ENCODE measurements around the gene RNF180.

The RNF180 gene

GRCh38 chr5:64149857-64150521, 15.7 kb upstream of the RNF180 start:
- WGBS, 2 experiments (ENCODE audit: insufficient coverage in 2 of 2): 93 to 95% methylated on average over 24 to 26 of the region's 33 CpGs
- peaks cover 8% of the 10 kb centered on the region for H3K9me3 ChIP-seq (ENCODE audit: control insufficient read depth, low read length)

GRCh38 chr5:64156261-64156660, 9.4 kb upstream of the RNF180 start:
- WGBS, 2 experiments (ENCODE audit: insufficient coverage in 2 of 2): no CpG with 5 or more reads among the region's 1 CpG

More at GRCh38 chr5:64149857-64150521, 15.7 kb upstream of the RNF180 start:
- Histone ChIP-seq H3K36me3 (ENCODE audit: control insufficient read depth, insufficient read depth, low read length) (no peaks in the 10 kb centered on the region), H3K4me3 (ENCODE audit: extremely low read depth, insufficient read depth, low read length, poor library complexity, severe bottlenecking) (no peak overlapping the region), H3K27ac (ENCODE audit: low read depth, low read length, severe bottlenecking) (no peak overlapping the region), H3K4me1 (ENCODE audit: control insufficient read depth, insufficient read depth, low read length, poor library complexity, severe bottlenecking) (no peaks in the 10 kb centered on the region)

GRCh38 chr5:64158827-64159226, 6.8 kb upstream of the RNF180 start:
- no peak overlapping the region for H3K27ac ChIP-seq (ENCODE audit: low read depth, low read length, severe bottlenecking)
- no peaks in the 10 kb centered on the region for H3K4me1 ChIP-seq (ENCODE audit: control insufficient read depth, insufficient read depth, low read length, poor library complexity, severe bottlenecking)
- H3K36me3 ChIP-seq (ENCODE audit: control insufficient read depth, insufficient read depth, low read length): no peaks in the 10 kb centered on the region
- 89 to 90% methylated on average over 2 of the region's 2 CpGs for WGBS, 2 experiments (ENCODE audit: insufficient coverage in 2 of 2)
- H3K9me3 ChIP-seq (ENCODE audit: control insufficient read depth, low read length): peaks cover 3% of the 10 kb centered on the region
- no peak overlapping the region for H3K4me3 ChIP-seq (ENCODE audit: extremely low read depth, insufficient read depth, low read length, poor library complexity, severe bottlenecking)

More at GRCh38 chr5:64156261-64156660, 9.4 kb upstream of the RNF180 start:
- H3K27ac ChIP-seq (ENCODE audit: low read depth, low read length, severe bottlenecking): no peak overlapping the region
- no peak overlapping the region for H3K4me3 ChIP-seq (ENCODE audit: extremely low read depth, insufficient read depth, low read length, poor library complexity, severe bottlenecking)
- H3K36me3 ChIP-seq (ENCODE audit: control insufficient read depth, insufficient read depth, low read length): no peaks in the 10 kb centered on the region
- H3K9me3 ChIP-seq (ENCODE audit: control insufficient read depth, low read length): peaks cover 8% of the 10 kb centered on the region
- H3K4me1 ChIP-seq (ENCODE audit: control insufficient read depth, insufficient read depth, low read length, poor library complexity, severe bottlenecking): no peaks in the 10 kb centered on the region

GRCh38 chr5:64160201-64160600, 5.4 kb upstream of the RNF180 start:
- H3K4me1 ChIP-seq (ENCODE audit: control insufficient read depth, insufficient read depth, low read length, poor library complexity, severe bottlenecking): no peaks in the 10 kb centered on the region
- H3K4me3 ChIP-seq (ENCODE audit: extremely low read depth, insufficient read depth, low read length, poor library complexity, severe bottlenecking): no peak overlapping the region
- no peaks in the 10 kb centered on the region for H3K36me3 ChIP-seq (ENCODE audit: control insufficient read depth, insufficient read depth, low read length)
- H3K9me3 ChIP-seq (ENCODE audit: control insufficient read depth, low read length): no peaks in the 10 kb centered on the region
- H3K27ac ChIP-seq (ENCODE audit: low read depth, low read length, severe bottlenecking): no peak overlapping the region
- 96 to 97% methylated on average over 4 to 6 of the region's 6 CpGs for WGBS, 2 experiments (ENCODE audit: insufficient coverage in 2 of 2)

GRCh38 chr5:64161420-64161819, 4.2 kb upstream of the RNF180 start:
- Histone ChIP-seq H3K4me3 (ENCODE audit: extremely low read depth, insufficient read depth, low read length, poor library complexity, severe bottlenecking) (no peak overlapping the region), H3K36me3 (ENCODE audit: control insufficient read depth, insufficient read depth, low read length) (no peaks in the 10 kb centered on the region), H3K9me3 (ENCODE audit: control insufficient read depth, low read length) (no peaks in the 10 kb centered on the region), H3K4me1 (ENCODE audit: control insufficient read depth, insufficient read depth, low read length, poor library complexity, severe bottlenecking) (no peaks in the 10 kb centered on the region), H3K27ac (ENCODE audit: low read depth, low read length, severe bottlenecking) (no peak overlapping the region)
- 71 to 100% methylated on average over 1 of the region's 3 CpGs for WGBS, 2 experiments (ENCODE audit: insufficient coverage in 2 of 2)

GRCh38 chr5:64163135-64163534, 2.5 kb upstream of the RNF180 start:
- no peaks in the 10 kb centered on the region for H3K9me3 ChIP-seq (ENCODE audit: control insufficient read depth, low read length)
- no peaks in the 10 kb centered on the region for H3K4me1 ChIP-seq (ENCODE audit: control insufficient read depth, insufficient read depth, low read length, poor library complexity, severe bottlenecking)
- no peak overlapping the region for H3K27ac ChIP-seq (ENCODE audit: low read depth, low read length, severe bottlenecking)
- no peaks in the 10 kb centered on the region for H3K36me3 ChIP-seq (ENCODE audit: control insufficient read depth, insufficient read depth, low read length)
- H3K4me3 ChIP-seq (ENCODE audit: extremely low read depth, insufficient read depth, low read length, poor library complexity, severe bottlenecking): no peak overlapping the region

GRCh38 chr5:64163746-64164145, 1.9 kb upstream of the RNF180 start:
- WGBS, 2 experiments (ENCODE audit: insufficient coverage in 2 of 2): 83% methylated on average over 1 of the region's 4 CpGs; no CpG with 5 or more reads in 1 of the 2 experiments
- no peak overlapping the region for H3K27ac ChIP-seq (ENCODE audit: low read depth, low read length, severe bottlenecking)
- no peak overlapping the region for H3K4me3 ChIP-seq (ENCODE audit: extremely low read depth, insufficient read depth, low read length, poor library complexity, severe bottlenecking)
- no peaks in the 10 kb centered on the region for H3K36me3 ChIP-seq (ENCODE audit: control insufficient read depth, insufficient read depth, low read length)
- no peaks in the 10 kb centered on the region for H3K9me3 ChIP-seq (ENCODE audit: control insufficient read depth, low read length)
- H3K4me1 ChIP-seq (ENCODE audit: control insufficient read depth, insufficient read depth, low read length, poor library complexity, severe bottlenecking): no peaks in the 10 kb centered on the region

- H3K27ac ChIP-seq (ENCODE audit: low read depth, low read length, severe bottlenecking): no peak overlapping the region
- no CpG with 5 or more reads among the region's 1 CpG for WGBS, 2 experiments (ENCODE audit: insufficient coverage in 2 of 2)
- H3K4me1 ChIP-seq (ENCODE audit: control insufficient read depth, insufficient read depth, low read length, poor library complexity, severe bottlenecking): no peaks in the 10 kb centered on the region
- no peak overlapping the region for H3K4me3 ChIP-seq (ENCODE audit: extremely low read depth, insufficient read depth, low read length, poor library complexity, severe bottlenecking)
- H3K9me3 ChIP-seq (ENCODE audit: control insufficient read depth, low read length): no peaks in the 10 kb centered on the region
- H3K36me3 ChIP-seq (ENCODE audit: control insufficient read depth, insufficient read depth, low read length): no peaks in the 10 kb centered on the region
These were observed 1.5 kb upstream of the RNF180 start for GRCh38 chr5:64164166-64164565.

GRCh38 chr5:64165160-64165499, 513 bp upstream of the RNF180 start:
- no peaks in the 10 kb centered on the region for H3K9me3 ChIP-seq (ENCODE audit: control insufficient read depth, low read length)
- peak overlapping the region; percentile 74 for H3K4me3 ChIP-seq (ENCODE audit: extremely low read depth, insufficient read depth, low read length, poor library complexity, severe bottlenecking)
- no peak overlapping the region for H3K27ac ChIP-seq (ENCODE audit: low read depth, low read length, severe bottlenecking)
- H3K4me1 ChIP-seq (ENCODE audit: control insufficient read depth, insufficient read depth, low read length, poor library complexity, severe bottlenecking): no peaks in the 10 kb centered on the region
- WGBS, 2 experiments (ENCODE audit: insufficient coverage in 2 of 2): 58 to 60% methylated on average over 10 to 11 of the region's 11 CpGs
- H3K36me3 ChIP-seq (ENCODE audit: control insufficient read depth, insufficient read depth, low read length): no peaks in the 10 kb centered on the region

- H3K4me1 ChIP-seq (ENCODE audit: control insufficient read depth, insufficient read depth, low read length, poor library complexity, severe bottlenecking): no peaks in the 10 kb centered on the region
- WGBS, 2 experiments (ENCODE audit: insufficient coverage in 2 of 2): 8 to 38% methylated on average over 8 to 15 of the region's 23 CpGs
- peak overlapping the region; percentile 74 for H3K4me3 ChIP-seq (ENCODE audit: extremely low read depth, insufficient read depth, low read length, poor library complexity, severe bottlenecking)
- no peak overlapping the region for H3K27ac ChIP-seq (ENCODE audit: low read depth, low read length, severe bottlenecking)
- no peaks in the 10 kb centered on the region for H3K9me3 ChIP-seq (ENCODE audit: control insufficient read depth, low read length)
- no peaks in the 10 kb centered on the region for H3K36me3 ChIP-seq (ENCODE audit: control insufficient read depth, insufficient read depth, low read length)
These were observed 737 bp downstream of the RNF180 start for GRCh38 chr5:64166201-64166959.

- Histone ChIP-seq H3K36me3 (ENCODE audit: control insufficient read depth, insufficient read depth, low read length) (no peaks in the 10 kb centered on the region), H3K4me1 (ENCODE audit: control insufficient read depth, insufficient read depth, low read length, poor library complexity, severe bottlenecking) (no peaks in the 10 kb centered on the region), H3K27ac (ENCODE audit: low read depth, low read length, severe bottlenecking) (no peak overlapping the region), H3K4me3 (ENCODE audit: extremely low read depth, insufficient read depth, low read length, poor library complexity, severe bottlenecking) (no peak overlapping the region), H3K9me3 (ENCODE audit: control insufficient read depth, low read length) (no peaks in the 10 kb centered on the region)
- WGBS, 2 experiments (ENCODE audit: insufficient coverage in 2 of 2): 80% methylated on average over 1 of the region's 2 CpGs; no CpG with 5 or more reads in 1 of the 2 experiments
These were observed 10.7 kb downstream of the RNF180 start for GRCh38 chr5:64176301-64176700.

Measured in mesodermal cell (in vitro differentiated cells).